HepG2 (cell line): ENCODE results near the gene HOXD3. TPM values are rescaled to one million over a fixed set of nuclear protein-coding genes. Genes with fewer than 3 reads are reported as not detected.

Experiments
- ADNP ChIP-seq: sonication (generic); formaldehyde crosslinking; IDR thresholded peaks from 2 replicates; pipeline ENCODE4 v1.4.0; 2020; ENCODE audit warnings: missing genetic modification reagents
- ARNT ChIP-seq: fragments of 450-650 bp; IDR thresholded peaks from 2 replicates; pipeline ENCODE4 v1.6.1; 2017
- ARNTL ChIP-seq: sonication (generic); formaldehyde crosslinking; IDR thresholded peaks from 2 replicates; pipeline ENCODE4 v1.4.0; 2020; ENCODE audit warnings: mild to moderate bottlenecking, missing genetic modification reagents
- ETV6 ChIP-seq: sonication (generic); formaldehyde crosslinking; conservative IDR thresholded peaks from 2 replicates; pipeline ENCODE4 v1.4.0; 2020; ENCODE audit warnings: missing genetic modification reagents
- FOXC1 ChIP-seq: sonication (generic); formaldehyde crosslinking; IDR thresholded peaks from 2 replicates; pipeline ENCODE4 v1.8.0; 2022; ENCODE audit warnings: mild to moderate bottlenecking, missing genetic modification reagents, borderline replicate concordance
- HMG20B ChIP-seq: conservative IDR thresholded peaks from 2 replicates; pipeline ENCODE4 v1.6.1; 2016; ENCODE audit warnings: missing genetic modification reagents, missing compliant biosample characterization
- MAFG ChIP-seq: sonication (generic); formaldehyde crosslinking; IDR thresholded peaks from 2 replicates; pipeline ENCODE4 v1.5.1; 2020; ENCODE audit warnings: mild to moderate bottlenecking, missing genetic modification reagents
- MAZ ChIP-seq, 2 experiments: sonication (generic) in 1 of 2; formaldehyde crosslinking in 1 of 2; IDR thresholded peaks; 2 replicates each; pipeline versions ENCODE4 v1.5.0 to v1.6.1; 2012 to 2020; ENCODE audit warnings: low read depth in 2 of 2, mild to moderate bottlenecking in 2 of 2, borderline replicate concordance in 1 of 2, improper control_type of control experiment in 1 of 2, low read length in 1 of 2, missing genetic modification reagents in 1 of 2, moderate library complexity in 1 of 2
- MIER2 ChIP-seq: IDR thresholded peaks from 2 replicates; pipeline ENCODE4 v1.6.1; 2016; ENCODE audit warnings: missing biosample characterization, missing genetic modification reagents
- MLLT10 ChIP-seq: sonication (generic); formaldehyde crosslinking; IDR thresholded peaks from 2 replicates; pipeline ENCODE4 v1.4.0; 2020; ENCODE audit warnings: missing genetic modification reagents
- MTA1 ChIP-seq: sonication (generic); formaldehyde crosslinking; IDR thresholded peaks from 2 replicates; pipeline ENCODE4 v1.4.0; 2020; ENCODE audit warnings: missing genetic modification reagents, mild to moderate bottlenecking, borderline replicate concordance
- NR1H2 ChIP-seq: sonication (generic); formaldehyde crosslinking; IDR thresholded peaks from 2 replicates; pipeline ENCODE4 v1.8.1; 2022; ENCODE audit warnings: low read depth, missing genetic modification reagents, borderline replicate concordance
- RBM39 ChIP-seq: fragments of 200-400 bp; formaldehyde crosslinking; IDR thresholded peaks from one replicate; pipeline ENCODE4 v1.6.1; 2018; ENCODE audit warnings: antibody characterized with exemption, mild to moderate bottlenecking, low read depth, low read length; ENCODE audit not compliant: poor library complexity, severe bottlenecking
- RELA ChIP-seq: sonication (generic); formaldehyde crosslinking; IDR thresholded peaks from 2 replicates; pipeline ENCODE4 v1.4.0; 2020; ENCODE audit warnings: missing genetic modification reagents
- SETDB1 ChIP-seq: sonication (generic); formaldehyde crosslinking; IDR thresholded peaks from 2 replicates; pipeline ENCODE4 v1.5.1; 2020; ENCODE audit warnings: missing genetic modification reagents, mild to moderate bottlenecking, borderline replicate concordance
- SPEN ChIP-seq: sonication (generic); formaldehyde crosslinking; IDR thresholded peaks from 2 replicates; pipeline ENCODE4 v1.5.1; 2020; ENCODE audit warnings: low read depth, mild to moderate bottlenecking, missing genetic modification reagents
- XBP1 ChIP-seq: sonication (generic); formaldehyde crosslinking; IDR thresholded peaks from 2 replicates; pipeline ENCODE4 v1.5.0; 2020; ENCODE audit warnings: missing genetic modification reagents
- ZBTB21 ChIP-seq: sonication (generic); formaldehyde crosslinking; IDR thresholded peaks from 2 replicates; pipeline ENCODE4 v1.4.0; 2020; ENCODE audit warnings: missing genetic modification reagents
- ZNF136 ChIP-seq: sonication (generic); formaldehyde crosslinking; IDR thresholded peaks from 2 replicates; pipeline ENCODE4 v1.8.1; 2022; ENCODE audit warnings: low read depth, mild to moderate bottlenecking, moderate library complexity, missing genetic modification reagents
- ZNF234 ChIP-seq: sonication (generic); formaldehyde crosslinking; conservative IDR thresholded peaks from 2 replicates; pipeline ENCODE4 v1.5.1; 2020; ENCODE audit warnings: mild to moderate bottlenecking, missing genetic modification reagents
- ZNF331 ChIP-seq: sonication (generic); formaldehyde crosslinking; IDR thresholded peaks from 2 replicates; pipeline ENCODE4 v1.4.0; 2020; ENCODE audit warnings: missing genetic modification reagents
- ZNF44 ChIP-seq: sonication (generic); formaldehyde crosslinking; IDR thresholded peaks from 2 replicates; pipeline ENCODE4 v1.5.1; 2020; ENCODE audit warnings: mild to moderate bottlenecking, missing genetic modification reagents
- ZNF549 ChIP-seq: sonication (generic); formaldehyde crosslinking; IDR thresholded peaks from 2 replicates; pipeline ENCODE4 v1.5.0; 2020; ENCODE audit warnings: missing genetic modification reagents
- ZNF615 ChIP-seq: sonication (generic); formaldehyde crosslinking; IDR thresholded peaks from 2 replicates; pipeline ENCODE4 v1.5.0; 2020; ENCODE audit warnings: mild to moderate bottlenecking, missing genetic modification reagents, borderline replicate concordance
- ZNF672 ChIP-seq: sonication (generic); formaldehyde crosslinking; IDR thresholded peaks from 2 replicates; pipeline ENCODE4 v1.8.1; 2022; ENCODE audit warnings: missing genetic modification reagents
- ZNF703 ChIP-seq: sonication (generic); formaldehyde crosslinking; IDR thresholded peaks from 2 replicates; pipeline ENCODE4 v1.5.1; 2020; ENCODE audit warnings: missing genetic modification reagents, mild to moderate bottlenecking, moderate library complexity, borderline replicate concordance
- ZNF816 ChIP-seq: sonication (generic); formaldehyde crosslinking; IDR thresholded peaks from 2 replicates; pipeline ENCODE4 v1.8.0; 2022; ENCODE audit warnings: missing genetic modification reagents, mild to moderate bottlenecking, borderline replicate concordance
- polyA plus RNA-seq, 8 experiments: library from polyadenylated mRNA; depleted of rRNA in 3 of 8; stranded (reverse) in 7 of 8; unstranded in 1 of 8; fragments of >200 nt; fragmentation: Illumina TruSeq in 4 of 8; extraction: Trizol in 4 of 8; gene quantifications; 2 replicates each; pipeline versions ENCODE4 v1.2.1 to v1.2.3, GENCODE V29; 2011 to 2016; ENCODE audit warnings: low read depth in 4 of 8, missing spikeins in 1 of 8, mixed read lengths in 1 of 8; ENCODE audit not compliant: insufficient read depth in 1 of 8
- total RNA-seq, 5 experiments: library from RNA; depleted of rRNA; stranded (reverse); fragments of >200 nt; fragmentation: Illumina TruSeq; extraction: Trizol; gene quantifications; 2 replicates each; pipeline ENCODE4 v1.2.3, GENCODE V29; 2016; ENCODE audit warnings: low read depth in 1 of 5
- TF ChIP-seq, protein P1 (sequence below): sonication (generic); formaldehyde crosslinking; IDR thresholded peaks from 2 replicates; pipeline ENCODE4 v1.5.0; 2020; ENCODE audit warnings: missing genetic modification reagents
- TF ChIP-seq, protein P2 (sequence below): sonication (generic); formaldehyde crosslinking; conservative IDR thresholded peaks from 2 replicates; pipeline ENCODE4 v1.4.0; 2020; ENCODE audit warnings: missing genetic modification reagents

HOXD3 gene
- total and polyA plus RNA-seq, 2 of the 13 experiments (the other 11 are each of a cell fraction or from before 2014, with no cell fraction given): 0.05 to 0.09 TPM

GRCh38 chr2:176174824-176175708 is 18.0 kb downstream of the HOXD3 start (continued):
- no peak for TF ChIP-seq XBP1
- no peak for TF ChIP-seq ZNF672 (CRISPR knock-in tag)
- TF ChIP-seq ZBTB21 (CRISPR knock-in tag): no peak
- TF ChIP-seq ETV6 (CRISPR knock-in tag): no peak
- no peak for TF ChIP-seq MAFG (CRISPR knock-in tag)
- 0 out of 2 replicates have a peak, but pooled peaks have one; percentile 28 for TF ChIP-seq ZNF136 (CRISPR knock-in tag)
- TF ChIP-seq HMG20B (CRISPR knock-in tag): no peak
- no peak for TF ChIP-seq ARNTL
- 0 out of 2 replicates have a peak, but pooled peaks have one; percentile 27 for TF ChIP-seq ZNF615
- TF ChIP-seq ZNF549: no peak
- no peak; the same call in 1 of the 2 replicates for TF ChIP-seq ZNF331 (CRISPR knock-in tag)
- TF ChIP-seq MTA1: no peak
- TF ChIP-seq SETDB1 (CRISPR knock-in tag): no peak
- TF ChIP-seq RBM39: peak; percentile 49
- no peak for TF ChIP-seq SPEN (CRISPR knock-in tag)
- TF ChIP-seq, protein P1, sequence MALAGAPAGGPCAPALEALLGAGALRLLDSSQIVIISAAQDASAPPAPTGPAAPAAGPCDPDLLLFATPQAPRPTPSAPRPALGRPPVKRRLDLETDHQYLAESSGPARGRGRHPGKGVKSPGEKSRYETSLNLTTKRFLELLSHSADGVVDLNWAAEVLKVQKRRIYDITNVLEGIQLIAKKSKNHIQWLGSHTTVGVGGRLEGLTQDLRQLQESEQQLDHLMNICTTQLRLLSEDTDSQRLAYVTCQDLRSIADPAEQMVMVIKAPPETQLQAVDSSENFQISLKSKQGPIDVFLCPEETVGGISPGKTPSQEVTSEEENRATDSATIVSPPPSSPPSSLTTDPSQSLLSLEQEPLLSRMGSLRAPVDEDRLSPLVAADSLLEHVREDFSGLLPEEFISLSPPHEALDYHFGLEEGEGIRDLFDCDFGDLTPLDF: no peak
- TF ChIP-seq RELA (CRISPR knock-in tag): peak; percentile 29; the same call in 1 of the 2 replicates
- no peak for TF ChIP-seq MLLT10 (CRISPR knock-in tag)
- TF ChIP-seq FOXC1 (CRISPR knock-in tag): no peak
- TF ChIP-seq ZNF703: no peak
- no peak for TF ChIP-seq ZNF816 (CRISPR knock-in tag)
- TF ChIP-seq, protein P2, sequence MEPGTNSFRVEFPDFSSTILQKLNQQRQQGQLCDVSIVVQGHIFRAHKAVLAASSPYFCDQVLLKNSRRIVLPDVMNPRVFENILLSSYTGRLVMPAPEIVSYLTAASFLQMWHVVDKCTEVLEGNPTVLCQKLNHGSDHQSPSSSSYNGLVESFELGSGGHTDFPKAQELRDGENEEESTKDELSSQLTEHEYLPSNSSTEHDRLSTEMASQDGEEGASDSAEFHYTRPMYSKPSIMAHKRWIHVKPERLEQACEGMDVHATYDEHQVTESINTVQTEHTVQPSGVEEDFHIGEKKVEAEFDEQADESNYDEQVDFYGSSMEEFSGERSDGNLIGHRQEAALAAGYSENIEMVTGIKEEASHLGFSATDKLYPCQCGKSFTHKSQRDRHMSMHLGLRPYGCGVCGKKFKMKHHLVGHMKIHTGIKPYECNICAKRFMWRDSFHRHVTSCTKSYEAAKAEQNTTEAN (CRISPR knock-in tag): peak; percentile 95
- TF ChIP-seq ARNT: no peak
- no peak for TF ChIP-seq ZNF234 (CRISPR knock-in tag)
- TF ChIP-seq NR1H2 (CRISPR knock-in tag): no peak
- no peak for TF ChIP-seq ADNP
- TF ChIP-seq MAZ (IDR thresholded peaks at IDR 0.05; ENCODE audit: borderline replicate concordance, low read depth, low read length): no peak
- no peak for TF ChIP-seq MAZ (CRISPR knock-in tag; IDR thresholded peaks at IDR 0.05; ENCODE audit: low read depth)
- no peak for TF ChIP-seq MIER2 (CRISPR knock-in tag)
- TF ChIP-seq ZNF44: no peak
